HCT116 (cell line): ENCODE data around the gene TALDO1. TPM values are rescaled to one million over a fixed set of nuclear protein-coding genes. Genes with fewer than 3 reads are reported as not detected.

Experiments
- ATAC-seq: fragments of 200-7000 bp; cut with Tn5 transposase; 2 replicates; pipeline ENCODE4 v1.9.1; 2020; ENCODE audit warnings: mild to moderate bottlenecking, moderate library complexity
- BruUV-seq: library from RNA; stranded (reverse); fragments of 400-500 nt; replicated peaks from 2 replicates; lab custom pipeline; 2021; lab: Mats Ljungman, UMichigan
- CTCF ChIA-PET: fragments of 300-600 bp; sonication (Branson Sonifier 250); formaldehyde crosslinking; loops from one replicate; lab custom pipeline; 2021; ENCODE audit warnings: antibody characterized with exemption; lab: Charles Lee
- POLR2A ChIA-PET: fragments of 300-600, 350-600 bp; sonication (Branson Sonifier 250); formaldehyde crosslinking; loops from one replicate; lab custom pipeline; 2021; ENCODE audit warnings: antibody characterized with exemption; lab: Charles Lee
- RAD21 ChIA-PET, 2 experiments: fragments of 300-600 bp; sonication (Branson Sonifier 250); formaldehyde crosslinking; loops; one replicate each; lab custom pipeline; 2023; ENCODE audit warnings: low total read pairs in 2 of 2; ENCODE audit not compliant: uncharacterized antibody in 2 of 2, unreplicated experiment in 2 of 2, low non-redundant PET in 1 of 2; lab: Charles Lee
- DNase-seq: peaks from one replicate; pipeline ENCODE4 v3.0.0-alpha.2; 2010; ENCODE audit warnings: low read depth, low spot score
- H2AFZ ChIP-seq: fragments of 200-600 bp; shearing (Covaris generic), sonication (generic); 2 replicates; pipeline ENCODE4 v1.6.1; 2017; ENCODE audit warnings: low read depth, mixed run types, mixed read lengths, antibody characterized with exemption, low read length; ENCODE audit not compliant: poor library complexity, severe bottlenecking
- H3K27ac ChIP-seq: 2 replicates; pipeline ENCODE4 v1.5.1; 2012; ENCODE audit warnings: low read depth, low read length
- H3K27me3 ChIP-seq: fragments of 200-600 bp; sonication (generic); 2 replicates; pipeline ENCODE4 v1.6.1; 2016; ENCODE audit warnings: mixed run types, low read length, mixed read lengths; ENCODE audit not compliant: insufficient read depth
- H3K36me3 ChIP-seq, 2 experiments: fragments of 200-500 bp in 1 of 2; fragments of 200-600 bp in 1 of 2; sonication (Bioruptor generic) in 1 of 2; sonication (generic) in 1 of 2; 2 replicates each; pipeline versions ENCODE4 v1.5.1 to v1.6.1; 2014 to 2016; ENCODE audit warnings: low read length in 2 of 2, inconsistent platforms in 1 of 2, mixed read lengths in 1 of 2, mixed run types in 1 of 2; ENCODE audit not compliant: insufficient read depth in 2 of 2, control insufficient read depth in 1 of 2
- H3K4me1 ChIP-seq, 2 experiments: fragments of 200-600 bp in 1 of 2; sonication (generic) in 1 of 2; 2 replicates each; pipeline versions ENCODE4 v1.5.1 to v1.6.1; 2012 to 2017; ENCODE audit warnings: low read length in 2 of 2, inconsistent platforms in 1 of 2, mild to moderate bottlenecking in 1 of 2, mixed read lengths in 1 of 2, mixed run types in 1 of 2, moderate library complexity in 1 of 2; ENCODE audit not compliant: insufficient read depth in 2 of 2, control insufficient read depth in 1 of 2
- H3K4me2 ChIP-seq: fragments of 200-600 bp; sonication (generic); 2 replicates; pipeline ENCODE4 v1.6.1; 2017; ENCODE audit warnings: mixed run types, low read length, mixed read lengths
- H3K4me3 ChIP-seq, 2 experiments: fragments of 200-600 bp in 1 of 2; sonication (generic) in 1 of 2; replicated peaks in 1 of 2; 2 replicates each; pipeline ENCODE4 v1.5.1; 2011 to 2016; ENCODE audit warnings: low read length in 2 of 2, control low read depth in 1 of 2, low read depth in 1 of 2, mild to moderate bottlenecking in 1 of 2, mixed read lengths in 1 of 2, mixed run types in 1 of 2
- H3K79me2 ChIP-seq: fragments of 200-600 bp; sonication (generic); 2 replicates; pipeline ENCODE4 v1.6.1; 2017; ENCODE audit warnings: mild to moderate bottlenecking, mixed run types, low read length, moderate library complexity, mixed read lengths; ENCODE audit not compliant: insufficient read depth
- H3K9ac ChIP-seq: fragments of 200-600 bp; sonication (generic); 2 replicates; pipeline ENCODE4 v1.6.1; 2016; ENCODE audit warnings: low read length, mixed read lengths
- H3K9me2 ChIP-seq: fragments of 200-600 bp; sonication (generic), shearing (Covaris generic); 2 replicates; pipeline ENCODE4 v1.6.1; 2017; ENCODE audit warnings: mixed run types, mild to moderate bottlenecking, moderate library complexity; ENCODE audit not compliant: insufficient read depth
- H3K9me3 ChIP-seq, 2 experiments: fragments of 200-500 bp in 1 of 2; fragments of 200-600 bp in 1 of 2; sonication (Bioruptor generic) in 1 of 2; sonication (generic) in 1 of 2; 2 replicates each; pipeline ENCODE4 v1.6.1; 2014 to 2017; ENCODE audit warnings: low read length in 2 of 2, mixed read lengths in 2 of 2, inconsistent platforms in 1 of 2, low read depth in 1 of 2, mild to moderate bottlenecking in 1 of 2, mixed run types in 1 of 2, moderate library complexity in 1 of 2; ENCODE audit not compliant: control insufficient read depth in 1 of 2, insufficient read depth in 1 of 2
- H4K20me1 ChIP-seq: fragments of 200-600 bp; sonication (generic), shearing (Covaris generic); 2 replicates; pipeline ENCODE4 v1.6.1; 2017; ENCODE audit warnings: mixed run types, mild to moderate bottlenecking, moderate library complexity; ENCODE audit not compliant: insufficient read depth
- CBX3 ChIP-seq: IDR thresholded peaks from 2 replicates; pipeline ENCODE4 v1.6.1; 2012; ENCODE audit warnings: low read depth
- ELF1 ChIP-seq: IDR thresholded peaks from 2 replicates; pipeline ENCODE4 v1.6.1; 2012; ENCODE audit warnings: low read depth, borderline replicate concordance
- EZH2phosphoT487 ChIP-seq: fragments of 200-600 bp; IDR thresholded peaks from 2 replicates; pipeline ENCODE4 v1.6.1; 2018; ENCODE audit warnings: antibody characterized with exemption, borderline replicate concordance
- JUND ChIP-seq: IDR thresholded peaks from 2 replicates; pipeline ENCODE4 v1.6.1; 2012
- MAX ChIP-seq: IDR thresholded peaks from 2 replicates; pipeline ENCODE4 v1.6.1; 2012
- POLR2A ChIP-seq: IDR thresholded peaks from 2 replicates; pipeline ENCODE4 v1.7.0; 2011; ENCODE audit warnings: borderline replicate concordance; ENCODE audit not compliant: insufficient read depth, insufficient read length; ENCODE audit errors: extremely low read depth
- RAD21 ChIP-seq: IDR thresholded peaks from 2 replicates; pipeline ENCODE4 v1.6.1; 2012; ENCODE audit warnings: low read depth, mild to moderate bottlenecking
- REST ChIP-seq: IDR thresholded peaks from 2 replicates; pipeline ENCODE4 v1.6.1; 2012; ENCODE audit warnings: low read depth
- SIN3A ChIP-seq: IDR thresholded peaks from 2 replicates; pipeline ENCODE4 v1.6.1; 2012; ENCODE audit warnings: low read depth
- SP1 ChIP-seq: IDR thresholded peaks from 2 replicates; pipeline ENCODE4 v1.6.1; 2012; ENCODE audit warnings: low read depth
- YY1 ChIP-seq: IDR thresholded peaks from 2 replicates; pipeline ENCODE4 v1.6.1; 2011; ENCODE audit warnings: low read length, low read depth, moderate library complexity, mild to moderate bottlenecking; ENCODE audit not compliant: insufficient replicate concordance; ENCODE audit errors: extremely low read depth
- ZBTB33 ChIP-seq: IDR thresholded peaks from 2 replicates; pipeline ENCODE4 v1.6.1; 2011; ENCODE audit warnings: mild to moderate bottlenecking, low read length, moderate library complexity; ENCODE audit not compliant: insufficient replicate concordance; ENCODE audit errors: extremely low read depth
- ZNF274 ChIP-seq: fragments of 200-500 bp; sonication (Bioruptor generic); IDR thresholded peaks from 2 replicates; pipeline ENCODE4 v1.6.1; 2014; ENCODE audit warnings: mild to moderate bottlenecking, low read depth, low read length, inconsistent platforms
- intact Hi-C: fragments of 100-400 bp; cut with micrococcal nuclease; formaldehyde crosslinking; loops from 2 replicates; pipeline ENCODE4 v1.10.0; 2022
- total RNA-seq: library from RNA; stranded (reverse); gene quantifications from one replicate; pipeline ENCODE4 v1.2.1, GENCODE V29; 2021; ENCODE audit not compliant: unreplicated experiment

Gene TALDO1
- total RNA-seq, 1 experiment from 2014 or later = 242 TPM

GRCh38 chr11:720017-720641 is 27.1 kb upstream of the TALDO1 start:
- peak overlapping the region; percentile 39; the same call in 1 of the 2 replicates for H3K4me2 ChIP-seq
- no peaks in the 10 kb centered on the region for H3K9me3 ChIP-seq
- no peaks in the 10 kb centered on the region for H3K27me3 ChIP-seq
- peaks cover 0 to 11% of the 10 kb centered on the region in 2 experiments; a peak in 2 of 4 replicates for H3K4me1 ChIP-seq
- TF ChIP-seq SIN3A (no peak), CBX3 (no peak), RAD21 (no peak), POLR2A (no peak)
- TF ChIP-seq, all 23 proteins: peak for 0
- Histone ChIP-seq H3K27ac (no peak overlapping the region), H3K4me3 (no peak overlapping the region), H3K9ac (no peak overlapping the region), H3K9me2 (no peaks in the 10 kb centered on the region), H4K20me1 (no peaks in the 10 kb centered on the region), H3K36me3 (peaks cover 3 to 11% of the 10 kb centered on the region in 2 experiments; a peak in 2 of 4 replicates), H3K79me2 (peaks cover 8% of the 10 kb centered on the region; the same call in 1 of the 2 replicates), H2AFZ (no peak overlapping the region)
- ATAC-seq = no peak
- intact Hi-C loops = no loop called here
- RAD21 ChIA-PET = no interaction called here
- no peak for DNase-seq
- CTCF ChIA-PET = interaction anchor here (1.3 kb wide), 2 partner anchors 13 to 25 kb away, joined by 4 to 5 read pairs; partner anchors contain the start of genes DEAF1 and TMEM80
- BruUV-seq = no TSS peak
- POLR2A ChIA-PET = no interaction called here

- Histone ChIP-seq H4K20me1 (no peaks in the 10 kb centered on the region), H2AFZ (no peak overlapping the region), H3K36me3 (peaks cover 3 to 11% of the 10 kb centered on the region in 2 experiments; a peak in 2 of 4 replicates), H3K4me2 (peak overlapping the region; percentile 39; the same call in 1 of the 2 replicates), H3K27me3 (no peaks in the 10 kb centered on the region), H3K4me1 (peaks cover 0 to 10% of the 10 kb centered on the region in 2 experiments; a peak in 2 of 4 replicates), H3K9ac (no peak overlapping the region), H3K9me2 (no peaks in the 10 kb centered on the region), H3K27ac (no peak overlapping the region), H3K4me3 (no peak overlapping the region), H3K9me3 (no peaks in the 10 kb centered on the region), H3K79me2 (peaks cover 8% of the 10 kb centered on the region; the same call in 1 of the 2 replicates)
- POLR2A ChIA-PET = no interaction called here
- intact Hi-C loops = no loop called here
- CTCF ChIA-PET = interaction anchor here (1.3 kb wide), 2 partner anchors 14 to 25 kb away, joined by 4 to 5 read pairs; partner anchors contain the start of genes DEAF1 and TMEM80
- no TSS peak for BruUV-seq
- ATAC-seq (peak; percentile 73), DNase-seq (no peak)
- RAD21 ChIA-PET = no interaction called here
- TF ChIP-seq SP1 (no peak), MAX (no peak), ZBTB33 (no peak), SIN3A (no peak), EZH2phosphoT487 (no peak), REST (no peak), ELF1 (no peak), ZNF274 (no peak), YY1 (no peak), JUND (no peak)
Measured at GRCh38 chr11:720642-721246, 26.5 kb upstream of the TALDO1 start.
